H7 (cell line): ENCODE measurements around the gene DOCK4. TPM values are rescaled to one million over a fixed set of nuclear protein-coding genes. Genes with fewer than 3 reads are reported as not detected.

Experiments
- DNase-seq: peaks from one replicate; pipeline ENCODE4 v3.0.0; 2012
- H3K27me3 ChIP-seq: 2 replicates; pipeline ENCODE4 v1.6.0; 2011; ENCODE audit warnings: mild to moderate bottlenecking, low read length; ENCODE audit not compliant: control insufficient read depth, insufficient read depth
- H3K36me3 ChIP-seq: replicated peaks from 2 replicates; pipeline ENCODE4 v1.5.1; 2011; ENCODE audit warnings: low read length; ENCODE audit not compliant: control insufficient read depth, insufficient read depth
- H3K4me3 ChIP-seq: 2 replicates; pipeline ENCODE4 v1.5.1; 2011; ENCODE audit warnings: low read depth, mild to moderate bottlenecking, control low read depth, low read length, moderate library complexity; ENCODE audit not compliant: insufficient read depth
- total RNA-seq: library from RNA; depleted of rRNA; stranded (reverse); fragments of >200 nt; shearing (Covaris generic); gene quantifications from 2 replicates; pipeline ENCODE4 v1.2.3, GENCODE V29; 2014

DOCK4 gene
- total RNA-seq, 1 experiment from 2014 or later, result 16.1 TPM

DNA sequence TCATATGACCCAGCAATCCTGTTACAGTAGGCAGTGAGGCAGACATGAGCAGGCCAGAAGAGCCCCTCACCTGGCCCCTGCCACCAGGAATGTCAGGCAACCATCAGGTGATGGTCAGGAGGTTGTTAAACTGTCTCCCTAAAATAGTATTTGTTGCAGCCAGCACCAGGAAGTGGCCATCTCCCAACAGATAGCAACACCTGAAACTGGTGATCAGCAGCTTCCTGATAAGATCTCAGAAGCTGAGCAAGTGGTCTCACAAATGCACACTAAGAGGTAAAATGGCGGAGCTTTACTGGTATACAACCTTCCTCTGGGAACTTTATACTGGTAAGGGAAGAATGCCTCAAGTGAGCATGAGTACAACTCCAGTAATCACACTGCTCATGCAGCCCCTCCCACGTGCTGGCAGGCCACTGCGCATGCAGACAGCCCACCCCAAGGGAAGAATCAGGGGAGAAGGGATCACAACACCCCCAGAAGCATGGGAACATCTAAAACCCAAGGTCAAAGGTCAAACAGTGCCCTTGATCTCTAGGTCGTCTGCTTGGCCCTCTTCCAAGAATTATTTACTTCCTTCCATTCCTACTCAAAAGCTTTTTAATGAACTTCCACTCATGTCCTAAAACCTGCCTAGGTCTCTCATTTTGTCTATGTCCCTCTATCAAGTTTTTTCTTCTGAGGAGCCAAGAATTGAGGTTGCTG lies 133.5 kb downstream of the DOCK4 start:
- no peaks in the 10 kb centered on the region for H3K36me3 ChIP-seq
- DNase-seq, result no peak
- H3K4me3 ChIP-seq, result no peak overlapping the region
- H3K27me3 ChIP-seq, result no peaks in the 10 kb centered on the region

GRCh38 chr7:112071856-112072255 lies 134.3 kb downstream of the DOCK4 start:
- Histone ChIP-seq H3K27me3 (no peaks in the 10 kb centered on the region), H3K4me3 (no peak overlapping the region), H3K36me3 (no peaks in the 10 kb centered on the region)
- DNase-seq, result no peak

DNA sequence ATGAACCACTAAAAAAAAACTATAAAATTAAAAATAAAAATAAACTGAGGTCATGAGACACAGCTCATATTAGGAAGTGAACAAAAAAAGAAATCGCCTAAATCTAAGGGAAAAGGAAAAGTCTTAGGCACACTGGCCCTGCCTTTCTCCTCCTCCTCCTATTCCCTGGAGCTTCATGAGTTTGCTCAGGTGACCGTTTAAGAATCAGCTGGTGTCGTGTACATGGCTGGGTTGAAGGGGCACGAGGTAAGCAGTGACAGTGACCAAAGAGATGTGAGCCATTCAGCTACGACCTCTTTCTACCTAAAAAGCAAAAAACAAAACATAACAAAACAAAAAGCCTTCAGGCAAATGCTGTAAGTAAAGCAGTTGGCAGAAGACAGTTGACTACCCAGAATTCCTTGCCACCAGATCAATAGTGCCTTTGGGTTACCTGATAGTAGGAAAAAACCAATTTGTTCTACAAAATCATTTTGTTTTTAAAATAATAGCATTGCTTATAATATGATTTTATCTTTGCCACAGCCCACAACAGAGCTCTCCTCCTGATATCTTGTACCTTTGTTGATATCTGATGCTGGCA lies 135.4 kb downstream of the DOCK4 start:
- H3K4me3 ChIP-seq, result no peak overlapping the region
- no peak for DNase-seq
- no peaks in the 10 kb centered on the region for H3K27me3 ChIP-seq
- H3K36me3 ChIP-seq, result no peaks in the 10 kb centered on the region

DNA sequence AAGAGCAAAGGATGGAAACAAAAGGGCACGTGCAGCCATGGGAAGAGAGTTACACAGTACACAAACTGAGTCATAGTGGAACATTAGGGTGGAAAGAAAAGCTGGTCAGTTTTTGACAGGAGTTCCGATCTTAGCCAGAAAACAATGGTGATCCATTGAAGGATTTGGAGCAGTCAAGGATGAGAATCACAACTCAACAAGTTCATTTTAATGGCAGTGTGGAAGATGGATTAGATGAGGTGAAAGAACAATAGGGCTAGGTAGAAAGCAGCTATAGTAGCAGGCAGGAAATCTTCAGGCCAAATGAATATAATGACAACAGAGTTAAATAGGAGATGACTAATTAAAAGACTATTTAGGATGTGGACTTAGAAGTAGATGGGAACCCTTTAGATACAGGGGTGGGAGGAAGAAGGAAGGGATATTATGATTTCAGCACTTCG lies 136.3 kb downstream of the DOCK4 start:
- Histone ChIP-seq H3K4me3 (no peak overlapping the region), H3K27me3 (no peaks in the 10 kb centered on the region), H3K36me3 (no peaks in the 10 kb centered on the region)
- no peak for DNase-seq

DNA sequence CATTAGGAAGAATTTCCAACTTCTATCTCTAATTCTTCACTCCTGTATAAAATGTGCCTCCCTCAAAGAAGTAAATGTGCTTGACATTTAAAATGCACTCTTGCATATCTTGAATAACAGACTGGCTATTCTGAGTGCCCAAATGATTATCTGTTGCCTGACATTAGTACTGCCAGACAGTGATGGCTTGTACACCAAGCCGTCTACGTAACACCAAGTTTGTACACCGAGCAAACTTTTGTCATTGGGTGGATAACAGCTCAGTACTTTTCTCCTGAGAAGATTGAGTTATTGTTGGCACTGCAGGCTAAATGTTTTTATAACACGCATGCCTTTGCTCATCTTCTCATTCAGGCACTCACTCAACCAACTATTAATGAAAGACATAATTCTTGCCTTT lies 137.2 kb downstream of the DOCK4 start:
- DNase-seq, result no peak
- H3K4me3 ChIP-seq, result no peak overlapping the region
- no peaks in the 10 kb centered on the region for H3K27me3 ChIP-seq
- H3K36me3 ChIP-seq, result no peaks in the 10 kb centered on the region

GRCh38 chr7:112067632-112068540 lies 138.3 kb downstream of the DOCK4 start:
- Histone ChIP-seq H3K36me3 (no peaks in the 10 kb centered on the region), H3K4me3 (no peak overlapping the region), H3K27me3 (no peaks in the 10 kb centered on the region)
- no peak for DNase-seq

- Histone ChIP-seq H3K36me3 (no peaks in the 10 kb centered on the region), H3K27me3 (no peaks in the 10 kb centered on the region), H3K4me3 (no peak overlapping the region)
- no peak for DNase-seq
These were observed 139.0 kb downstream of the DOCK4 start for GRCh38 chr7:112067200-112067599.

GRCh38 chr7:112065758-112066157 lies 140.4 kb downstream of the DOCK4 start:
- Histone ChIP-seq H3K27me3 (no peaks in the 10 kb centered on the region), H3K4me3 (no peak overlapping the region), H3K36me3 (no peaks in the 10 kb centered on the region)
- no peak for DNase-seq

DNA sequence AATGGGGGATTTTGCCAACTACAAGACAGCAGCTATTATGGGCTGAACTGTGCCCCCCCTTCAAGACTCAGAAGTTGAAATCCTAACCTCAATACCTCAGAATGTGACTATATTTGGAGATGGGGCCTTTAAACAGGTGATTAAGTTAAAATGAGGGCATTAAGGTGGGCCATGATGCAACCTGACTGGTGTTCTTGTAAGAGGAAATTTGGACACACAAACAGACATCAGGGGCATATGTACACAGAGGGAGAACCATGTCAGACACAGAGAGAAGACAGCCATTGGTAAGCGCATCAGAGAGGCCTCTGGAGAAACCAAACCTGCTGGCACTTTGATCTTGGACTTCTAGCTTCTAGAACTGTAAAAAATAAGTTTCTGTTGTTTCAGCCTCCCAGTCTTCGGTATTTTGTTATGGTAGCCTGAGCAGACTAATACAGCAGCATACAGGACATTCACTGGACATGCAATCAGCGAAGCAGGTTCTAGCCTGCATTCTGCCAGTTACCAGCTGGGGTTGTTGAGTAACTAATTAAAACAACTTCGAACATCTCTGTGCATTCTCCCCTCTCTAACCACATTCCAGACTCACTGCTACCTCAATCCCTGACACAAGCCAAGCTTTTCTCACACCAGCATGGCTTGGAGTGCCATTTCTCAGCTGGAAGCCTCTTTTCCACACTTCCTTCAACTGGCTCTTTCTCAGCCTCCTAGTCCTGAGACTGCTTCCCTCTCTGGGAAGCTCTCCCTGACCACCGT lies 141.4 kb downstream of the DOCK4 start:
- Histone ChIP-seq H3K36me3 (no peaks in the 10 kb centered on the region), H3K4me3 (no peak overlapping the region), H3K27me3 (no peaks in the 10 kb centered on the region)
- DNase-seq, result no peak

DNA sequence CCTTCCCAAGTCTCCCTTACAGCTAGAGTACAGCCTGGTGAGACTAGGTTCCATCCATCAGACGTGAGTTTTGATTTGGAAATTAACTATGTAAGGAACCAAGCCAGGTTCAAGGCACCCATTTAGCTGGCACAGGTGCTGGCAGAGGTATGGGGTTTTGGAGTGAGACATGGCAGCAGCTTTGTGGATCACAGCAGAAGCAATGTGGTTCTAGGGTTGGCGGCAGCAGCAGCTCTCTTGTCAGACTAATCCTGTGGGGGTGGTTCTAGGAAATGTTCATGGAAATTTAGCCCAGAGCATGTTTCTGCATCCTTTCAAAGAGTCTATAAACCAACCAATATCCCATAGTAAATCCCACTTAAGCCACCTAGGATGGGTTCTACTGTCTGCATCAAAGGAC lies 142.2 kb downstream of the DOCK4 start:
- no peaks in the 10 kb centered on the region for H3K27me3 ChIP-seq
- H3K4me3 ChIP-seq, result no peak overlapping the region
- H3K36me3 ChIP-seq, result no peaks in the 10 kb centered on the region
- DNase-seq, result no peak

DNA sequence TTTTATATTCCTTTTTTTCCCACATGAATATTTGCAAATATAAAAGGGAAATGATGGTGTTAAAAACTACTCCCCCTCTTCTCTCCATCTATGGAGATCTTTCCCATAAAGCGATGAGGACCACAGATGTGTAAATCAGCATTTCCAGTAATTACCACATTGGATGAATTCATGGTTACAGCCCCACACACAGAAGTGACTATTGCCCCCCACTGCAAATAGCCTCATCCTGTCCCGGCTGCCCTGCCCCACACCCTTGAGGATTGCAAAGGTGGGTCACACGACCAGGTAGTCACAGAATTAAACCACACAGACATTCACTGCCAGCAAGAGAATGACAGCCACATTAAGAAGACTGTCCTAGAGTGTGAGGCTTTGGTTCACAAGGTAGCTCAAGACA lies 145.1 kb downstream of the DOCK4 start:
- no peaks in the 10 kb centered on the region for H3K27me3 ChIP-seq
- no peaks in the 10 kb centered on the region for H3K36me3 ChIP-seq
- no peak for DNase-seq
- no peak overlapping the region for H3K4me3 ChIP-seq

GRCh38 chr7:112060625-112061024 lies 145.6 kb downstream of the DOCK4 start:
- no peaks in the 10 kb centered on the region for H3K27me3 ChIP-seq

GRCh38 chr7:112059675-112060074 lies 146.5 kb downstream of the DOCK4 start:
- no peaks in the 10 kb centered on the region for H3K27me3 ChIP-seq

More at GRCh38 chr7:112060625-112061024, 145.6 kb downstream of the DOCK4 start:
- H3K36me3 ChIP-seq, result no peaks in the 10 kb centered on the region
- no peak overlapping the region for H3K4me3 ChIP-seq
- no peak for DNase-seq

DNA sequence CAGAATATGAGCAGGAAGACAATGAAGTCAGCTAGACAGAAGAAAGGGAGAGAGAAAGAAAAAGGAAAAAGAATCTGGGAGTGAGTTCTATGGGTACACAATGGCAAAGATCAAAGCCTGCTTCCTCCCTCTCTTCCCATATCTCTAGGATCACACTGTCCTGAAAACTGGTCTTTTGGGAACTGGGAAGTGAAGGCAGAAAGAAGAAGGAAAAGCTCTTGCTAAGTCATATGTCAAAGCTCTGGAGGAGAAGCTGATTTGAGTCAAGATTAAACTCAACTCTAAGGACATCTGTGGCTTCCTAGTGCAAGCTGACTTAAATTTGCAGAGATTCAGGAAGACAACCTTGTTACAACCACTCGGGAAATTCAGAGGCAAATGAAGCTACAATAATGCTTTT lies 147.5 kb downstream of the DOCK4 start:
- Histone ChIP-seq H3K36me3 (no peaks in the 10 kb centered on the region), H3K27me3 (no peaks in the 10 kb centered on the region), H3K4me3 (no peak overlapping the region)
- DNase-seq, result no peak

More at GRCh38 chr7:112059675-112060074, 146.5 kb downstream of the DOCK4 start:
- H3K4me3 ChIP-seq, result no peak overlapping the region
- DNase-seq, result no peak
- no peaks in the 10 kb centered on the region for H3K36me3 ChIP-seq
